ENCODE measurements around the gene GMIP.

DNA sequence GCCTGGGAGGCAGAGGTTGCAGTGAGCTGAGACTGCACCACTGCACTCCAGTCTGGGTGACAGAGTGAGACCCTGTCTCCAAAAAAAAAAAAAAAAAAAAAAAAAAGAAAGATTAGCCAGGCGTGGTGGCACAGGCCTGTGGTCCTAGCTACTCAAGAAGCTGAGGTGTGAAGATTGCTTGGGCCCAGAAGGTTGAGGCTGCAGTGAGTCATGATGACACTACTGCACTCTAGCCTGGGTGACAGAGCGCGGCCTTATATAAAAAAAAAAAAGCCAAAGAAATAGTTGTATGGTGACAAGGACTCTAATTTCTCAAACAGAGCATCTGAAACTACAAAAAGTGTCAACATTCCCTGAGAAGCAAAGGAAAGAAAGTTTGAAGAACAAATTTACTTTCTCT, 28.4 kb downstream of the GMIP start:
- TF ChIP-seq, protein P1, sequence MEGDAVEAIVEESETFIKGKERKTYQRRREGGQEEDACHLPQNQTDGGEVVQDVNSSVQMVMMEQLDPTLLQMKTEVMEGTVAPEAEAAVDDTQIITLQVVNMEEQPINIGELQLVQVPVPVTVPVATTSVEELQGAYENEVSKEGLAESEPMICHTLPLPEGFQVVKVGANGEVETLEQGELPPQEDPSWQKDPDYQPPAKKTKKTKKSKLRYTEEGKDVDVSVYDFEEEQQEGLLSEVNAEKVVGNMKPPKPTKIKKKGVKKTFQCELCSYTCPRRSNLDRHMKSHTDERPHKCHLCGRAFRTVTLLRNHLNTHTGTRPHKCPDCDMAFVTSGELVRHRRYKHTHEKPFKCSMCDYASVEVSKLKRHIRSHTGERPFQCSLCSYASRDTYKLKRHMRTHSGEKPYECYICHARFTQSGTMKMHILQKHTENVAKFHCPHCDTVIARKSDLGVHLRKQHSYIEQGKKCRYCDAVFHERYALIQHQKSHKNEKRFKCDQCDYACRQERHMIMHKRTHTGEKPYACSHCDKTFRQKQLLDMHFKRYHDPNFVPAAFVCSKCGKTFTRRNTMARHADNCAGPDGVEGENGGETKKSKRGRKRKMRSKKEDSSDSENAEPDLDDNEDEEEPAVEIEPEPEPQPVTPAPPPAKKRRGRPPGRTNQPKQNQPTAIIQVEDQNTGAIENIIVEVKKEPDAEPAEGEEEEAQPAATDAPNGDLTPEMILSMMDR (IDR thresholded peaks at IDR 0.05; ENCODE audit: low read depth, low read length, missing input control) = no peak
- TF ChIP-seq GABPA (IDR thresholded peaks at IDR 0.05 in 1 of 2, conservative IDR thresholded peaks at IDR 0.05 in 1 of 2) = no peak
- no peak for TF ChIP-seq RXRA (IDR thresholded peaks at IDR 0.05)
- TF ChIP-seq RAD21 (IDR thresholded peaks at IDR 0.05) = no peak
- TF ChIP-seq, protein P2, sequence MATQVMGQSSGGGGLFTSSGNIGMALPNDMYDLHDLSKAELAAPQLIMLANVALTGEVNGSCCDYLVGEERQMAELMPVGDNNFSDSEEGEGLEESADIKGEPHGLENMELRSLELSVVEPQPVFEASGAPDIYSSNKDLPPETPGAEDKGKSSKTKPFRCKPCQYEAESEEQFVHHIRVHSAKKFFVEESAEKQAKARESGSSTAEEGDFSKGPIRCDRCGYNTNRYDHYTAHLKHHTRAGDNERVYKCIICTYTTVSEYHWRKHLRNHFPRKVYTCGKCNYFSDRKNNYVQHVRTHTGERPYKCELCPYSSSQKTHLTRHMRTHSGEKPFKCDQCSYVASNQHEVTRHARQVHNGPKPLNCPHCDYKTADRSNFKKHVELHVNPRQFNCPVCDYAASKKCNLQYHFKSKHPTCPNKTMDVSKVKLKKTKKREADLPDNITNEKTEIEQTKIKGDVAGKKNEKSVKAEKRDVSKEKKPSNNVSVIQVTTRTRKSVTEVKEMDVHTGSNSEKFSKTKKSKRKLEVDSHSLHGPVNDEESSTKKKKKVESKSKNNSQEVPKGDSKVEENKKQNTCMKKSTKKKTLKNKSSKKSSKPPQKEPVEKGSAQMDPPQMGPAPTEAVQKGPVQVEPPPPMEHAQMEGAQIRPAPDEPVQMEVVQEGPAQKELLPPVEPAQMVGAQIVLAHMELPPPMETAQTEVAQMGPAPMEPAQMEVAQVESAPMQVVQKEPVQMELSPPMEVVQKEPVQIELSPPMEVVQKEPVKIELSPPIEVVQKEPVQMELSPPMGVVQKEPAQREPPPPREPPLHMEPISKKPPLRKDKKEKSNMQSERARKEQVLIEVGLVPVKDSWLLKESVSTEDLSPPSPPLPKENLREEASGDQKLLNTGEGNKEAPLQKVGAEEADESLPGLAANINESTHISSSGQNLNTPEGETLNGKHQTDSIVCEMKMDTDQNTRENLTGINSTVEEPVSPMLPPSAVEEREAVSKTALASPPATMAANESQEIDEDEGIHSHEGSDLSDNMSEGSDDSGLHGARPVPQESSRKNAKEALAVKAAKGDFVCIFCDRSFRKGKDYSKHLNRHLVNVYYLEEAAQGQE (IDR thresholded peaks at IDR 0.05) = no peak
- TF ChIP-seq EGR1 (IDR thresholded peaks at IDR 0.05; ENCODE audit: low read depth in 2 of 2) = no peak
- TF ChIP-seq JUND (IDR thresholded peaks at IDR 0.05) = no peak

Data from liver (tissue), 3 donors.